ENCODE data around the gene FBXL3. TPM values are rescaled to one million over a fixed set of nuclear protein-coding genes. Genes with fewer than 3 reads are reported as not detected.

FBXL3 gene
- total RNA-seq, 1 donor, result 61.3 TPM

GRCh38 chr13:77002590-77003190 lies 24.3 kb downstream of the FBXL3 start:
- DNase-seq (ENCODE audit: low read depth), result peak; percentile 58
- no peak overlapping the region for H3K4me3 ChIP-seq (ENCODE audit: low read depth, low read length)
- peak; percentile 74 for TF ChIP-seq CTCF (IDR thresholded peaks at IDR 0.05; ENCODE audit: insufficient read depth, low read depth, low read length)

- DNase-seq (ENCODE audit: low read depth), result peak; percentile 45
- no peak overlapping the region for H3K4me3 ChIP-seq (ENCODE audit: low read depth, low read length)
- no peak for TF ChIP-seq CTCF (IDR thresholded peaks at IDR 0.05; ENCODE audit: insufficient read depth, low read depth, low read length)
Measured at GRCh38 chr13:77001963-77002587, 24.9 kb downstream of the FBXL3 start.

- no peak for DNase-seq (ENCODE audit: low read depth)
- TF ChIP-seq CTCF (IDR thresholded peaks at IDR 0.05; ENCODE audit: insufficient read depth, low read depth, low read length), result no peak
- no peak overlapping the region for H3K4me3 ChIP-seq (ENCODE audit: low read depth, low read length)
Measured at GRCh38 chr13:77001540-77001939, 25.4 kb downstream of the FBXL3 start.

GRCh38 chr13:77000475-77000874 lies 26.5 kb downstream of the FBXL3 start:
- TF ChIP-seq CTCF (IDR thresholded peaks at IDR 0.05; ENCODE audit: insufficient read depth, low read depth, low read length), result no peak
- DNase-seq (ENCODE audit: low read depth), result peak; percentile 83
- H3K4me3 ChIP-seq (ENCODE audit: low read depth, low read length), result no peak overlapping the region

GRCh38 chr13:76994281-76994680 lies 32.7 kb downstream of the FBXL3 start:
- TF ChIP-seq CTCF (IDR thresholded peaks at IDR 0.05; ENCODE audit: insufficient read depth, low read depth, low read length), result no peak
- no peak for DNase-seq (ENCODE audit: low read depth)
- no peak overlapping the region for H3K4me3 ChIP-seq (ENCODE audit: low read depth, low read length)

GRCh38 chr13:76993473-76993872 lies 33.5 kb downstream of the FBXL3 start:
- H3K4me3 ChIP-seq (ENCODE audit: low read depth, low read length), result no peak overlapping the region
- no peak for DNase-seq (ENCODE audit: low read depth)
- no peak for TF ChIP-seq CTCF (IDR thresholded peaks at IDR 0.05; ENCODE audit: insufficient read depth, low read depth, low read length)

Measured in fibroblast of villous mesenchyme (primary cell).